SJSA1 (cell line): ENCODE measurements around the gene ZNF324. TPM values are rescaled to one million over a fixed set of nuclear protein-coding genes. Genes with fewer than 3 reads are reported as not detected.
"Not testable (repeated sequence)": the region's sequence is repeated elsewhere in the genome, so short reads cannot be mapped to it uniquely, and the experiment has no call there.

ENCODE experiments used
- DNase-seq, 2 experiments: peaks; one replicate each; pipeline ENCODE4 v3.0.0-alpha.2; 2015 to 2020; ENCODE audit warnings: low spot score in 2 of 2, low read depth in 1 of 2
- H3K27ac ChIP-seq: fragments of 250-450 bp; sonication (Bioruptor Pico); 2 replicates; pipeline ENCODE4 v1.5.1; 2020; ENCODE audit warnings: mild to moderate bottlenecking, moderate library complexity
- H3K27me3 ChIP-seq: fragments of 250-450 bp; sonication (Bioruptor Pico); replicated peaks from 2 replicates; pipeline ENCODE4 v1.5.1; 2020; ENCODE audit warnings: mild to moderate bottlenecking, moderate library complexity
- H3K36me3 ChIP-seq: fragments of 250-450 bp; sonication (Bioruptor Pico); 2 replicates; pipeline ENCODE4 v1.5.1; 2020; ENCODE audit warnings: mild to moderate bottlenecking
- H3K4me1 ChIP-seq: fragments of 250-450 bp; sonication (Bioruptor Pico); replicated peaks from 2 replicates; pipeline ENCODE4 v1.6.1; 2021; ENCODE audit warnings: mild to moderate bottlenecking
- H3K4me3 ChIP-seq: fragments of 250-450 bp; sonication (Bioruptor Pico); 2 replicates; pipeline ENCODE4 v1.5.1; 2020; ENCODE audit warnings: mild to moderate bottlenecking
- H3K9me3 ChIP-seq: fragments of 250-450 bp; sonication (Bioruptor Pico); replicated peaks from 2 replicates; pipeline ENCODE4 v1.5.1; 2020; ENCODE audit warnings: mild to moderate bottlenecking
- total RNA-seq: library from RNA; depleted of rRNA; stranded (reverse); fragments of >200 nt; shearing (Covaris generic); gene quantifications from 2 replicates; pipeline ENCODE4 v1.2.3, GENCODE V29; 2014

The ZNF324 gene
- total RNA-seq, 1 experiment from 2014 or later, result 15.1 TPM

GRCh38 chr19:58476498-58477015 is 9.7 kb downstream of the ZNF324 start:
- DNase-seq, result no peak
- H3K4me1 ChIP-seq, result peaks cover 30% of the 10 kb centered on the region
- H3K4me3 ChIP-seq, result peak overlapping the region; percentile 50
- no peaks in the 10 kb centered on the region for H3K27me3 ChIP-seq
- H3K27ac ChIP-seq, result peak overlapping the region; percentile 63
- H3K36me3 ChIP-seq, result peaks cover 24% of the 10 kb centered on the region
- H3K9me3 ChIP-seq, result no peaks in the 10 kb centered on the region

- peaks cover 30% of the 10 kb centered on the region for H3K4me1 ChIP-seq
- DNase-seq, result no peak
- H3K27ac ChIP-seq, result no peak overlapping the region
- peaks cover 18% of the 10 kb centered on the region for H3K36me3 ChIP-seq
- no peaks in the 10 kb centered on the region for H3K27me3 ChIP-seq
- H3K4me3 ChIP-seq, result no peak overlapping the region
- H3K9me3 ChIP-seq, result no peaks in the 10 kb centered on the region
These were observed 10.2 kb downstream of the ZNF324 start for GRCh38 chr19:58477130-58477529.

GRCh38 chr19:58477871-58478270 is 11.0 kb downstream of the ZNF324 start:
- H3K36me3 ChIP-seq, result peaks cover 10% of the 10 kb centered on the region
- H3K9me3 ChIP-seq, result no peaks in the 10 kb centered on the region
- DNase-seq, result no peak
- no peak overlapping the region for H3K27ac ChIP-seq
- no peaks in the 10 kb centered on the region for H3K27me3 ChIP-seq
- peaks cover 30% of the 10 kb centered on the region for H3K4me1 ChIP-seq
- H3K4me3 ChIP-seq, result no peak overlapping the region

- Histone ChIP-seq H3K27me3 (no peaks in the 10 kb centered on the region), H3K27ac (no peak overlapping the region), H3K9me3 (no peaks in the 10 kb centered on the region), H3K4me3 (no peak overlapping the region), H3K4me1 (peaks cover 24% of the 10 kb centered on the region), H3K36me3 (no peaks in the 10 kb centered on the region; the same call in 1 of the 2 replicates)
- DNase-seq, result no peak
These were observed 12.4 kb downstream of the ZNF324 start for GRCh38 chr19:58479303-58479702.

- Histone ChIP-seq H3K4me3 (no peak overlapping the region), H3K36me3 (no peaks in the 10 kb centered on the region), H3K27ac (no peak overlapping the region), H3K9me3 (no peaks in the 10 kb centered on the region), H3K27me3 (no peaks in the 10 kb centered on the region), H3K4me1 (peaks cover 18% of the 10 kb centered on the region)
- no peak for DNase-seq
These were observed 13.0 kb downstream of the ZNF324 start for GRCh38 chr19:58479736-58480480.

GRCh38 chr19:58480481-58480830 is 13.6 kb downstream of the ZNF324 start:
- Histone ChIP-seq H3K9me3 (no peaks in the 10 kb centered on the region), H3K27me3 (no peaks in the 10 kb centered on the region), H3K4me3 (no peak overlapping the region), H3K27ac (no peak overlapping the region), H3K36me3 (no peaks in the 10 kb centered on the region), H3K4me1 (peaks cover 13% of the 10 kb centered on the region)
- DNase-seq, result no peak

- Histone ChIP-seq H3K4me1 (peaks cover 10% of the 10 kb centered on the region), H3K4me3 (no peak overlapping the region), H3K9me3 (no peaks in the 10 kb centered on the region), H3K36me3 (no peaks in the 10 kb centered on the region), H3K27ac (no peak overlapping the region), H3K27me3 (no peaks in the 10 kb centered on the region)
- DNase-seq, result no peak
These were observed 14.0 kb downstream of the ZNF324 start for GRCh38 chr19:58480831-58481230.

- Histone ChIP-seq H3K27ac (no peak overlapping the region), H3K27me3 (no peaks in the 10 kb centered on the region), H3K4me1 (no peaks in the 10 kb centered on the region), H3K9me3 (no peaks in the 10 kb centered on the region), H3K4me3 (no peak overlapping the region), H3K36me3 (no peaks in the 10 kb centered on the region)
- DNase-seq, result no peak
These were observed 15.5 kb downstream of the ZNF324 start for GRCh38 chr19:58482372-58482771.

- no peaks in the 10 kb centered on the region for H3K36me3 ChIP-seq
- no peak overlapping the region for H3K27ac ChIP-seq
- no peak overlapping the region for H3K4me3 ChIP-seq
- no peaks in the 10 kb centered on the region for H3K27me3 ChIP-seq
- H3K9me3 ChIP-seq, result no peaks in the 10 kb centered on the region
- no peaks in the 10 kb centered on the region for H3K4me1 ChIP-seq
- DNase-seq, result no peak
These were observed 16.9 kb downstream of the ZNF324 start for GRCh38 chr19:58483776-58484175.

- not testable (repeated sequence) for H3K27me3 ChIP-seq, DNase-seq, H3K36me3 ChIP-seq, H3K4me1 ChIP-seq, H3K4me3 ChIP-seq, H3K27ac ChIP-seq, H3K9me3 ChIP-seq
These were observed 17.5 kb downstream of the ZNF324 start for GRCh38 chr19:58484349-58484748.

- DNase-seq, result no peak
- Histone ChIP-seq H3K4me3 (no peak overlapping the region), H3K27me3 (no peaks in the 10 kb centered on the region), H3K27ac (no peak overlapping the region), H3K36me3 (no peaks in the 10 kb centered on the region), H3K4me1 (no peaks in the 10 kb centered on the region), H3K9me3 (no peaks in the 10 kb centered on the region)
These were observed 24.5 kb downstream of the ZNF324 start for GRCh38 chr19:58491393-58491792.

- DNase-seq, result no peak
- no peaks in the 10 kb centered on the region for H3K36me3 ChIP-seq
- H3K4me1 ChIP-seq, result no peaks in the 10 kb centered on the region
- H3K27me3 ChIP-seq, result no peaks in the 10 kb centered on the region
- no peak overlapping the region for H3K4me3 ChIP-seq
- H3K27ac ChIP-seq, result no peak overlapping the region
- H3K9me3 ChIP-seq, result no peaks in the 10 kb centered on the region
These were observed 25.4 kb downstream of the ZNF324 start for GRCh38 chr19:58492265-58492664.

- peaks cover 5% of the 10 kb centered on the region for H3K9me3 ChIP-seq
- no peak for DNase-seq
- no peaks in the 10 kb centered on the region for H3K27me3 ChIP-seq
- peaks cover 7% of the 10 kb centered on the region for H3K4me1 ChIP-seq
- H3K36me3 ChIP-seq, result no peaks in the 10 kb centered on the region
- no peak overlapping the region for H3K27ac ChIP-seq
- no peak overlapping the region for H3K4me3 ChIP-seq
These were observed 30.8 kb downstream of the ZNF324 start for GRCh38 chr19:58497634-58498170.

- H3K4me1 ChIP-seq, result peaks cover 7% of the 10 kb centered on the region
- H3K27me3 ChIP-seq, result no peaks in the 10 kb centered on the region
- no peak overlapping the region for H3K4me3 ChIP-seq
- H3K27ac ChIP-seq, result no peak overlapping the region
- DNase-seq, result no peak
- peaks cover 5% of the 10 kb centered on the region for H3K9me3 ChIP-seq
- H3K36me3 ChIP-seq, result no peaks in the 10 kb centered on the region
These were observed 31.6 kb downstream of the ZNF324 start for GRCh38 chr19:58498316-58499020.
